ENCODE data around the gene TMEM178B. TPM values are rescaled to one million over a fixed set of nuclear protein-coding genes. Genes with fewer than 3 reads are reported as not detected.

TMEM178B gene
- total RNA-seq, 2 experiments from 2014 or later, result not detected

DNA sequence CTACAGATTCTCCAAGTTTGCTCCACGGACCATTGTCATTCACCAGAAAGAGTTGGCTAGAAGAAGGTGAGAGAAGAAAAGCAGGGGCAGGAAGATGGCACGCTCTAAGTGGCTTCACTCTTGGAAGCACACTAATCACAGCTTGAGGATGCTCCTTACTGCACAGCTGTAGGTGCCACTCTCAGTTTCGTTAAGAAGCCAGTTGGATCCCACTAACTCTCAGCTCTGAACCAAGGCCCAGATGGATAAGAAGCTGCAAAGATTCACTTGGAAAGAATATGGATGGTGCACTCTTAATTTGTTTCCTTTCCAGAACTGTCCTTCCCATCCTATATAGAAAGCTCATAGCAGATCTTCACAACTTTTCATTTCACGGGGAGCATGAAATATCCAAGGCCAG, 382.8 kb downstream of the TMEM178B start:
- Histone ChIP-seq H3K27ac (ENCODE audit: low read depth in 1 of 2, low read length in 2 of 2) (no peak overlapping the region), H3K9me3 (ENCODE audit: control insufficient read depth in 1 of 2, insufficient read depth in 1 of 2, low read length in 2 of 2) (no peaks in the 10 kb centered on the region), H3K36me3 (ENCODE audit: insufficient read depth, low read length) (no peaks in the 10 kb centered on the region), H3K27me3 (ENCODE audit: control insufficient read depth in 1 of 2, insufficient read depth in 2 of 2, low read length in 2 of 2) (peaks cover 0 to 2% of the 10 kb centered on the region in 2 experiments), H3K4me3 (ENCODE audit: low read length) (no peak overlapping the region), H3K4me1 (ENCODE audit: insufficient read depth, low read length) (no peaks in the 10 kb centered on the region)
- Mint-ChIP-seq H3K4me3 (no peak overlapping the region), H3K9me3 (no peaks in the 10 kb centered on the region), H3K4me1 (ENCODE audit: low read depth) (no peaks in the 10 kb centered on the region), H3K27ac (no peak overlapping the region), H3K36me3 (ENCODE audit: low read depth) (no peaks in the 10 kb centered on the region), H3K27me3 (peaks cover 28% of the 10 kb centered on the region)
- DNase-seq, result no peak
- CTCF ChIA-PET, result no interaction called here
- intact Hi-C loops (cut with DNase I, micrococcal nuclease), result no loop called here
- ATAC-seq (ENCODE audit: poor library complexity), result no peak
- TF ChIP-seq, protein P1, sequence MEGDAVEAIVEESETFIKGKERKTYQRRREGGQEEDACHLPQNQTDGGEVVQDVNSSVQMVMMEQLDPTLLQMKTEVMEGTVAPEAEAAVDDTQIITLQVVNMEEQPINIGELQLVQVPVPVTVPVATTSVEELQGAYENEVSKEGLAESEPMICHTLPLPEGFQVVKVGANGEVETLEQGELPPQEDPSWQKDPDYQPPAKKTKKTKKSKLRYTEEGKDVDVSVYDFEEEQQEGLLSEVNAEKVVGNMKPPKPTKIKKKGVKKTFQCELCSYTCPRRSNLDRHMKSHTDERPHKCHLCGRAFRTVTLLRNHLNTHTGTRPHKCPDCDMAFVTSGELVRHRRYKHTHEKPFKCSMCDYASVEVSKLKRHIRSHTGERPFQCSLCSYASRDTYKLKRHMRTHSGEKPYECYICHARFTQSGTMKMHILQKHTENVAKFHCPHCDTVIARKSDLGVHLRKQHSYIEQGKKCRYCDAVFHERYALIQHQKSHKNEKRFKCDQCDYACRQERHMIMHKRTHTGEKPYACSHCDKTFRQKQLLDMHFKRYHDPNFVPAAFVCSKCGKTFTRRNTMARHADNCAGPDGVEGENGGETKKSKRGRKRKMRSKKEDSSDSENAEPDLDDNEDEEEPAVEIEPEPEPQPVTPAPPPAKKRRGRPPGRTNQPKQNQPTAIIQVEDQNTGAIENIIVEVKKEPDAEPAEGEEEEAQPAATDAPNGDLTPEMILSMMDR (IDR thresholded peaks at IDR 0.05), result no peak
- POLR2A ChIA-PET, result no interaction called here

DNA sequence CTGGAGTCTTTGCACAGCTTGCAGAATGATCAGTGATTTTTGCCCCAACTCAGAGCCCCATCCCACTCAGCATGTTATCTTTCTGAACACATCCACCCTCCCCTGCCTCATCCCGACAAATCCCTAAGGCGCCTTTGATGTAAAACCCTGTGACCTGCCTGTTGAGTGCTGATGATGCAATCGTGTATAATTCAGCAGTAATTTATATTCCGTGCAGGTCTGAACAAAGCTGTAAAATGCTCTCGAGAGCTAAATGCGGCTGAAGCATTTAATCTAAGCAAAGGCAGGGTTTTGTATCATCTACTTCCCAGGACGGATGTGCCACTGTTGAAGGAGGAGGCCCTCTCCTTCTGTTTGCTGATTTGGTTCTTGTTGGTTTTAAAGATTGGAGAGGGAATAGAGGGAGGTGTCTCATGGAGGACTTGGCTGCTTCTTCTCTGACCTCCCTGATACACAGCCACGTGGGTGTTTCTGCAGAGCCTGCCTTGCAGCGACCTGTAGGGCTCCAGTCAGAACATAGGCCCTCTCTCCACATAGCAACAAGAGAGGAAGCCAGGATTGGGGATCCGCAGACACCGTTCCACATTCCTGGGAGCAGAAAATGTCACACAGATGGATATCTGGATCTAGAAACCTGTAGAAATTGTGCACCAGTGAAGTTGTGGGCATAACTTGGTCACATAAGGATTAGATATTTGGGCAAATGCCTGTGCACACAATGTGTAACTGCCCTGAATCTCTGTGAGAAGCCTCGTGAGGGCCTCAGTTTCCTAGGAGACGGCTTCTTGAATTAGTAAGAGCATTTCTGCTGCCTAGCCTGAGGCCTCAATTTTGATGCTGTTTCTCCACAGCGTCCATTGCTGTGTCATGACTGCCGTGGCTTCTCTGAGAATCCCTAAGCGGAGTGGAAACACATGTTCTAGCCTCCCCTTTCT, 387.2 kb downstream of the TMEM178B start:
- Histone ChIP-seq H3K4me3 (ENCODE audit: low read length) (no peak overlapping the region), H3K4me1 (ENCODE audit: insufficient read depth, low read length) (no peaks in the 10 kb centered on the region), H3K27ac (ENCODE audit: low read depth in 1 of 2, low read length in 2 of 2) (no peak overlapping the region), H3K9me3 (ENCODE audit: control insufficient read depth in 1 of 2, insufficient read depth in 1 of 2, low read length in 2 of 2) (no peaks in the 10 kb centered on the region), H3K36me3 (ENCODE audit: insufficient read depth, low read length) (no peaks in the 10 kb centered on the region), H3K27me3 (ENCODE audit: control insufficient read depth in 1 of 2, insufficient read depth in 2 of 2, low read length in 2 of 2) (peaks cover 3 to 9% of the 10 kb centered on the region in 2 experiments)
- intact Hi-C loops (cut with DNase I, micrococcal nuclease), result no loop called here
- TF ChIP-seq, protein P1 (IDR thresholded peaks at IDR 0.05), result no peak
- no peaks in the 10 kb centered on the region for H3K9me3 Mint-ChIP-seq
- ATAC-seq (ENCODE audit: poor library complexity), result no peak
- ChIA-PET POLR2A (no interaction called here), CTCF (no interaction called here)
- H3K27ac Mint-ChIP-seq, result no peak overlapping the region
- no peak for DNase-seq
- H3K36me3 Mint-ChIP-seq (ENCODE audit: low read depth), result no peaks in the 10 kb centered on the region
- no peak overlapping the region for H3K4me3 Mint-ChIP-seq
- no peaks in the 10 kb centered on the region for H3K4me1 Mint-ChIP-seq (ENCODE audit: low read depth)
- peaks cover 49% of the 10 kb centered on the region for H3K27me3 Mint-ChIP-seq

DNA sequence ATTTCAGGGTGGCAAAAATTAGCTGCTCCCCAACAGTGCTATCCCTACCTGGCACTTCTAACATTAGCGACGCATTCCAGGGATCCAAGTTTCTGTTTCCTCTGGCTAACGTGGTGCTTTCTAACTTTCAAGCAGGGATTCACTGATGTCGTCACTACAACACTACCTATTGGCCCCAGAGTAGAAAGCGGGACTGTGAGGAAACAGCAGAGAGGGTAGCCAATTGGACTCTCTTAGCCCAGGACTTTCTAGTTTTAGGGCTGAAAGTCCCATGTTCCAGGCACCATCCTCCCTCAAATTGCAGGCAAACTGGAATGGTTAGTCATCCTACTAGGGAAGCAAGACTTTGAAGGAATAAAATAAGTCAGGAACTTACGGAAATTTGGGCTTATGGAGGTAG, 388.1 kb downstream of the TMEM178B start:
- intact Hi-C loops (cut with DNase I, micrococcal nuclease), result no loop called here
- peaks cover 3 to 9% of the 10 kb centered on the region in 2 experiments for H3K27me3 ChIP-seq (ENCODE audit: control insufficient read depth in 1 of 2, insufficient read depth in 2 of 2, low read length in 2 of 2)
- no peak for ATAC-seq (ENCODE audit: poor library complexity)
- Mint-ChIP-seq H3K27ac (no peak overlapping the region), H3K9me3 (no peaks in the 10 kb centered on the region), H3K36me3 (ENCODE audit: low read depth) (no peaks in the 10 kb centered on the region), H3K4me1 (ENCODE audit: low read depth) (no peaks in the 10 kb centered on the region), H3K27me3 (peaks cover 53% of the 10 kb centered on the region), H3K4me3 (no peak overlapping the region)
- H3K36me3 ChIP-seq (ENCODE audit: insufficient read depth, low read length), result no peaks in the 10 kb centered on the region
- no peaks in the 10 kb centered on the region for H3K9me3 ChIP-seq (ENCODE audit: control insufficient read depth in 1 of 2, insufficient read depth in 1 of 2, low read length in 2 of 2)
- TF ChIP-seq, protein P1 (IDR thresholded peaks at IDR 0.05), result no peak
- no peaks in the 10 kb centered on the region for H3K4me1 ChIP-seq (ENCODE audit: insufficient read depth, low read length)
- ChIA-PET CTCF (no interaction called here), POLR2A (no interaction called here)
- no peak overlapping the region for H3K27ac ChIP-seq (ENCODE audit: low read depth in 1 of 2, low read length in 2 of 2)
- H3K4me3 ChIP-seq (ENCODE audit: low read length), result no peak overlapping the region
- no peak for DNase-seq

Measured in CD4-positive, alpha-beta T cell (primary cell).